ENCODE data around the gene PRSS53. TPM values are rescaled to one million over a fixed set of nuclear protein-coding genes. Genes with fewer than 3 reads are reported as not detected.
"Not testable (repeated sequence)": the region's sequence is repeated elsewhere in the genome, so short reads cannot be mapped to it uniquely, and the experiment has no call there.

PRSS53 gene
- total RNA-seq, result 1.6 TPM

DNA sequence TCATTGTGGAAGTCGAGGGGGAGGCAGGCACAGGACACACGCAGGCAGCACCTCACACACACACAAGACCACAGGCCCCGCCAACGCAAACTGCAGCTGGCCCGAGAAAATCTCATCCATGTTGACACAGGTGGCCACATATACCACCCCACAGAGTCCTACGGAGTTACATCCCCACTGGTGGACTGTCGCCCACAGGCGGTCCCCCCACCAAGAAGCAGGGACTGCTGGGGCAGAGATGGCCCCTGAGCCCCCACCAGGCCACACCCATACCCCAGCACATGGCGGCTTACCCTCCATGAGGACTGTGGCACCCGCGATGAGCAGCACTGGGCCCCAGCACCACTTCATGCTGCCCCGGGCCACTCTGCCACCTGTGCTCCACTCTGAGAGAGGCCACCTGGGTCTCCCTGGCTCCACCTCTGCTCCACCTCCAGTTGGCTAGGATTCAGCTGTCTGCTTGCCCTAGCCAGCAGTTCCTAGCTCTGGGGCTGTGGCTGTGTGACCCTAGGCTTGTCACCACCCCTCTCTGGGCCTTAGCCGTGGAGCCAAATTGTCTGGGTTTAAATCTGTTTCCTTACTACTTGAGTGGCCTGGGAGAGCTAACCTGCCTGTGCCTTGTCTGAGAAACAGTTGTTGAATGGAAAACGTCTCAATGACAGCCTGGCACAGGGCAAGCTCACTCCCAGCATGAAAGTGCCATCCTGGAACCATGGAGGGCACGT, at the start of gene PRSS53:
Gene PRSS53, minus strand, starts transcription at position 485 of the 725 bp plus-strand sequence. Its CDS starts 134 bp downstream, at position 351.
- DNase-seq (ENCODE audit: low read depth in 2 of 3, low spot score in 2 of 3), result no peak

DNA sequence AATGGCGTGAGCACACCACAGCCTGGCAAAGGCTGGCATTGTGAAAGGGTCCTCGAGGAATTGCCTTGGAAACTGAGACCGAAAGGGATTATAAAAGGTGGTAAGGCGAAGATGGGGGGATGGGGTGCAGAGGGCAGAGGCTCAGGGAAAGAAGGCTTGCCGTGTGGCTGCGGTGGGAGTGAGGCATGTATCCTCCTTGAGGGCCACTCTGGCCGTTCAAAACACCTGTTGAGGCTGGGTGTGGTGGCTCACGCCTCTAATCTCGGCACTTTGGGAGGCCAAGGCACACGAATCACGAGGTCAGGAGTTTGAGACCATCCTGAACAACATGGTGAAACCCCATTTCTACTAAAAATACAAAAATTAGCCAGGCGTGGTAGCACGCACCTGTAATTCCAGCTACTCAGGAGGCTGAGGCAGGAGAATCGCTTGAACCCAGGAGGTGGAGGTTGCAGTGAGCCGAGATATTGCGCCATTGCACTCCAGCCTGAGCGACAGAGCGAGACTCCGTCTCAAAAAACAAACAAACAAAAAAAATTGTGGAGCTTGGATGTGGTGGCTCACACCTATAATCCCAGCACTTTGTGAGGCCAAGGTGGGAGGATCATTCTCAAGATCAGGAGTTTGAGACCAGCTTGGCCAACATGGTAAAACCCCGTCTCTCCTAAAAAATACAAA, 48.2 kb upstream of the PRSS53 start:
- DNase-seq (ENCODE audit: low read depth in 2 of 3, low spot score in 2 of 3), result not testable (repeated sequence)

DNA sequence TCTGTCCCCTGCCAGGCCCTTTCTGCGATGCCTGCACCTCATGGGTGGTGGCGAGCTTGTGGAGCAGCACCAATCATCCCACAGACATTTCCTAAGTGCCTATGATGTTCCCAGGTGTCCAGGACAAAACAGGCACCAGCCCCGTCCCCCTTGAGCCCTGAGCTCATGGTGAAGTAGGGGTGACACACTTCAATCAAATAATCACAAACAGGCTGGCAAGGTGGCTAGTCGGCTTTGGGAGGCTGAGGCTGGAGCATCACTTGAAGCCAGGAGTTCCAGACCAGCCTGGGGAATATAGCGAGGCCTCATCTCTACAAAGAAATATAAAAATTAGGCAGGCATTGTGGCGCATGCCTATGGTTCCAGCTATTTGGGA, 47.5 kb upstream of the PRSS53 start:
- DNase-seq (ENCODE audit: low read depth in 2 of 3, low spot score in 2 of 3), result no peak

DNA sequence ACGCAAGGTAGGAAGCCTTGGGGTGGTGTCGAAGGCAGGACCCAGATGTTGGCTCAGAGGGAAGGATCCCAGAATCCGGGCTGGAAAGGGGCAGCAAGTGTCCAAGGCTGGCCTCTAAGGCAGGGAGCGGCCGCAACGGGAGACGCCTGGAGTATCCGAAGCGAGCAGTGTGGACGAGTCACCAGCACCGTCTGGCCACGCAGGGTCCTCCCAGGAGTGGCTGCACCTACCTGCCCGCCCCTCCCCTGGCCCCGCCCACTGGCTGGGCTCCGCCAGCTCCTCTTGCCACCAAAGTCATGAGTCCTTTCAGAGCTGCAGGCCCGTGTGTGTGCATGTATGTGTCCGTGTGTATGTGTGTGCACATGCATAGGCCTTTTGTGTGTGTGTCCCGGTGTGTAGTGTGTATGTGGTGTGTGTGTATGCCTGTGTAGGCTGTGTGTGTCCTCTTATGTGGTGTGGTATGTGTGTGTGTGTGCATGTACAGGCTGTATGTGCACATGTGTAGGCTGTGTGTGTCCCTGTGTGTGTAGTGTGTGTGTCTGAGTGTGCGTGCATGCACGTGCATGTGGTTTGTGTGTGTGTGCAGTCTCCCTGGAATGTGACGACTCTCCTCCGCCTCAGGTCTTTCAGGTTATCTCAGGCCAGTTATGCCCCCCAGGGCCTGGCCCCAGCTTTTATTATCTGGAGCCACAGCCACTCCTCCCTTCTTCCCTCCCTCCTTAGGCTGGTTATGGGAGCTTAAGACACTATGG, 47.0 kb upstream of the PRSS53 start, which contains the start of gene PRSS8:
Gene PRSS8, minus strand, starts transcription at position 193 of the 752 bp plus-strand sequence. CDS start 229 bp downstream, outside the sequence.
- DNase-seq (ENCODE audit: low read depth in 2 of 3, low spot score in 2 of 3), result no peak

DNA sequence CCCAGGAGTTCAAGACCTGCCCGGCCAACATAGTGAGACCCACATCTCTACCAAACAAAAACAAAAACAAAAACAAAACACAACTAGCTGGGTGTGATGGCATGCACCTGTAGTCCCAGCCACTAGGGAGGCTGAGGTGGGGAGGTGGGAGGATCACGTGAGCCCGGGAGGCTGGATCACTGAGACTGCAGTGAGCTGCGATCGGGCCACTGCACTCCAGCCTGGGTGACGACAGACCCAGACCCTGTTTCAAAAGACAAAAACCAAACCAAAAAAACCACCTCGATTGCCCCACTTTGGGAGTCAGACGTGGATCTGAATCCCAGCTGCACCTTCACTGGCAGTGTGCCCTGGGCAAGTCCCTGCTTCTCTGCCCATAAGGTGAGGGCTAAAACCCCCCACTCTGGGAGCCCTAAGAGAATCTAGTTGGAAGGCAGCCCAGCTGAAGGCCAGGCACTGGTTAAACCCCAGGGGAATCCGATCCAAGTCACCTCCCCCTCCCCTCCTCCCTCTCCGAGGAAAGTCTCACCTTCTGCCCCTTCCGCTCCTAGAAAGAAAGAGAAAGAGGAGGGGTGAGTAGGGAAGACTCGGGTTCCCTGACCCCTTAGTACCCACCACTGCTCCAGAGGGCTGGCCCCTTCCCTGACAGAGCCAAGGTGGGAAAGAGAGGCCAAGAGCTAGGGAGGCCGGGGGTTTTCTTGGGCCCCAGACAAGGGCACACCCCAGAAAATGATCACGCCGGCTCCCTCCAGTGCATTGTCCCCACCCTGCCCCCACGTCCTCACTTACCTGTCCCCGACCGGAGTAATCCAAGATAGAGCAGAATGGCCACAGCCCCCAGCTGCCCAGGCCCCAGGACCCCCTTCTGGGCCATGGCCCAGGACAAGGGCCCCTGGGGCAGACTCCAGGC, 46.1 kb upstream of the PRSS53 start:
- DNase-seq (ENCODE audit: low read depth in 2 of 3, low spot score in 2 of 3), result no peak

GRCh38 chr16:31134091-31134571, 45.4 kb upstream of the PRSS53 start:
- DNase-seq (ENCODE audit: low read depth in 2 of 3, low spot score in 2 of 3), result no peak

DNA sequence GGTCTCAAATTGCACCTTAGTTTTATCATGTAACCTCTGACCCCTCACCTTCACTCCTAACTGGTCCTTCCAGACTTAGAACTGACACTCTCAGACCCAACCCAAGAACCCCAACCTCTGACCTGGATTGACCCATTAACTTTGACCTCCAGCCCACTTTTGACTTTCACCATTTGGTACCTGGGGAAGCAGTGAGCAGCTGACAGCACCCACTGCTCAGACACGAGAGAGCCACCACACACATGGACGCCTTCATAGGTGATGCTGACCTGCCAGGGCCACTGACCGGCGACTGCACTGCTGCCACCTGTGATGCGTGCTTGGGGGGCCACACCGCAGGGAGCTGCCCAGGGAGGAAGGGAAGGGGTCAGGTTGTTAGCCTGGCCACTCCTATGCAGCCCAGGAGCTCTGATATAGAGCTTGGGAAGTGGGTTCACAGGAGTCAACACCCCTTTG, 44.3 kb upstream of the PRSS53 start:
- DNase-seq (ENCODE audit: low read depth in 2 of 3, low spot score in 2 of 3), result no peak

DNA sequence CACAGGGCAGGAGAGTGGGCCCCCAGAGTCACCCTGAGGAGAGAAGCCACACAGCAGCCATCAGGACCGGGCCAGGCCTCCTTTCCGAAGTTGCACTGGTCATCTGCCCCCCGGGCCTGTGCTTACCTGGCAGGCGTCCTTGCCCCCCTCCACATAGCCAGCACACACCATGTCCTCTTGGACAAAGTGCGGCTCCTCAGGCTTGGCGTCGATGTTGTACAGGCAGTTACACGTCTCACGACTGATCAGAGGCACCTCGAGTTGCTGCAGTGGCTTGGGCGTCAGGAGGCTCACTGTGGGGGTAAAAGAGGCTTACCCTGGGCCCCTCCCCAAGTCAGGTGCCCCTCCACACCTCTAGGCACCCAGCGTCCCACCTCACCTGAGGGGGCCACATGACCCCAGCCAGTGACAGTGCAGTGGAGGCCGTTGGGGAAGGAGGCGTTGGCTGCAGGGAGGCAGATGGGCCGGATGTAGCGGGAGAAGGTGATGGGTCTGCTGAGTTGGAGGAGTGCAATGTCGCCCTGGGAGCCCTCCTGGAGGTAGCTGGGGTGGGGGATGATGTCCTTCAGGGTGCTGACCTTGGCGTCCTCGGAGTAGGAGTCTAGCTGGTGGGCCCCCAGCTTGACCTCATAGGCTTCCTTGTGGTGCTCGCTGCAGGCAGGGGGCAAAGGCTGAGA, 43.7 kb upstream of the PRSS53 start:
- DNase-seq (ENCODE audit: low read depth in 2 of 3, low spot score in 2 of 3), result no peak

GRCh38 chr16:31131841-31132271, 43.1 kb upstream of the PRSS53 start:
- DNase-seq (ENCODE audit: low read depth in 2 of 3, low spot score in 2 of 3), result no peak

- DNase-seq (ENCODE audit: low read depth in 2 of 3, low spot score in 2 of 3), result no peak
Observed at GRCh38 chr16:31131416-31131815, 42.7 kb upstream of the PRSS53 start.

DNA sequence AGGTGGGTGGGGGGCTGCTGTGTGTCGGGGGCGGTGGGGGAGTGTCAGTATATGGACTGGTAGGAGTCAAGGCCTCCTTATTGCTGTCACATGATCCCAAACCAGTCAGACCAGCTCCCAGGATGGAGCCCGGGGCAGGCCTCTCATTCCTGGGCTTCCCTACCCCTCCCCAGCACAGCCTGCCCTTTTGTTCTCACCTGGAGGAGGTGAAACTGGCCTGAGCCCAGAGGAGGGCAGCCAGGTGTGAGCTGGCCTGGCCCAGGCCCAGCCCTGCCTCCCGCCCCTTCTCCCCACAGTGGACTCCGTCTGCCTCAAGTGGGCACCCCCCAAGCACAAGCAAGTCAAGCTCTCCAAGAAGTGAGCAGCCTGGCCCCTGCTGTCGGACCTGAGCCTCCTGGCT, 42.2 kb upstream of the PRSS53 start:
- DNase-seq (ENCODE audit: low read depth in 2 of 3, low spot score in 2 of 3), result no peak

DNA sequence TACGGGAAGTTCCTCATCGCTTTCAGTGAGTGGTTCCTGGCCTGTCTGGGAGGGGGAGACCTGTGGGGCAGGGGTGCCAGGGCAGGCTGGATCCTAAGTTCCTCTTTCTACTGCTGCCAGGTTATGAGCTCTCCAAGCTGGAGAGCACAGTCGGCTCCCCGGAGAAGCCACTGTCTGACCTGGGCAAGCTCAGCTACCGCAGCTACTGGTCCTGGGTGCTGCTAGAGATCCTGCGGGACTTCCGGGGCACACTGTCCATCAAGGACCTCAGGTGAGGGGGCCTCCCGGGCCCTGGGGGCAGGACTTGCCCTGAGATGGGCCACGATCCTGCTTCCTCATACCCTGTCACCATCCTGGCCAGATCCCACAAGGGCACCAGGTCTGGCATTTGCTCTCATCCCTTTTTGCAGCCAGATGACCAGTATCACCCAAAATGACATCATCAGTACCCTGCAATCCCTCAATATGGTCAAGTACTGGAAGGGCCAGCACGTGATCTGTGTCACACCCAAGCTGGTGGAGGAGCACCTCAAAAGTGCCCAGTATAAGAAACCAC, 41.7 kb upstream of the PRSS53 start:
- DNase-seq (ENCODE audit: low read depth in 2 of 3, low spot score in 2 of 3), result peak in 2 of 3 donors; percentile 71 to 80

- no peak for DNase-seq (ENCODE audit: low read depth in 2 of 3, low spot score in 2 of 3)
Observed at GRCh38 chr16:31129568-31130335, 41.0 kb upstream of the PRSS53 start.

DNA sequence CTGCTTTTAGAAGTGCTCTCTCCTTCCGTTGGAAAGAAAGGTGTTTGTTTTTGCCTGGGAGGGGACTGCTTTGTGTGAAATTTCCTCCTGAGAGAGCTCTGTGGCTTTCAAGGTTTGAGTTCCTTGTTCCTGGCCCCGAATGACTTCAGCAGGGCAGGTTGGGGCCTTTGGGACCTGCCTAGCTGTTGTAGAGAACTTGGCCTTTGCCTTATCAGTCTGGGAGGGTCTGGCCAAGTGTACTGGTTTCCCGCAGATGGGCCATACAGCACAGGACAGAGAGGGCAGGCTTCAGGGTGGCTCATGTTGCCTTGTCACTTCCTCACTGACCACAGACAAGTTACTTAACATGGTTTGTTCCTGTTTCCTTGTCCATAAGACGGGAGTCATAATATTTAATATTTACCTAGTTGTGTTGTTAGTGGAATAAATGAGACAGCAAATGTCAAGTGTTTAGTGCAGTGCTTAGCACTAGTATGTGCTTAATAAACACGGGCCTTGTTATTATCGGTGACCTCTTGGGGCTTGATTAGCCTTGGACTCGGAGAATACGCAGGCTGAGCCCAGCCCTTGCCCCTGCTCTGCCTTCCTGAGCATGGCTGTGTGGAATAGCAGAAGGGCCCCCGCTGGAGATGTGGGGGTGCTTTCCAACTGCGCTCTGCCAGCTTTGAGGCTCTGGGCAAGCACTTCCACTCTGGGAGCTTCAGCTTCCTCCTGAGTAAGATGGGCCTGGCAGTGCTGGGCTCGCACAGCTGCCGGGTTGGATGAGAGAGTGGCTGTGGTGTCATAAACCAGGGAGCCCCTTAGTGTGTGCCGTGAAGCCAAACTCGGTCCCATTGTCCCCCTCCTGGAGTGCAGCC, 40.2 kb upstream of the PRSS53 start:
- DNase-seq (ENCODE audit: low read depth in 2 of 3, low spot score in 2 of 3), result peak in 2 of 3 donors; percentile 90 to 95

GRCh38 chr16:31127182-31127581, 38.4 kb upstream of the PRSS53 start:
- DNase-seq (ENCODE audit: low read depth in 2 of 3, low spot score in 2 of 3), result no peak

- no peak for DNase-seq (ENCODE audit: low read depth in 2 of 3, low spot score in 2 of 3)
Observed at GRCh38 chr16:31125844-31126243, 37.1 kb upstream of the PRSS53 start.

DNA sequence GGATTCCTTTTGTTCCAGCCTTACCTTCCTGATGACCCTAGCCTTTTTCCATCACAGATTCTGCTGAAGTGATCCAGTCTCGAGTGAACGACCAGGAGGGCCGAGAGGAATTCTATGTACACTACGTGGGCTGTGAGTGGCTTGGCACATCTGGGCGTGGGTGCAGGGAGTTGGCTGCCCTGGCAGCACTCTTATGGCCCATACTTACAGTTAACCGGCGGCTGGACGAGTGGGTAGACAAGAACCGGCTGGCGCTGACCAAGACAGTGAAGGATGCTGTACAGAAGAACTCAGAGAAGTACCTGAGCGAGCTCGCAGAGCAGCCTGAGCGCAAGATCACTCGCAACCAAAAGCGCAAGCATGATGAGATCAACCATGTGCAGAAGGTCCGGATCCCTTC, 31.4 kb upstream of the PRSS53 start:
- DNase-seq (ENCODE audit: low read depth in 2 of 3, low spot score in 2 of 3), result no peak
